Mucosa of gallbladder (tissue), 1 donor: ENCODE measurements around the gene ANKHD1. TPM values are rescaled to one million over a fixed set of nuclear protein-coding genes. Genes with fewer than 3 reads are reported as not detected.

Source experiments
- DNase-seq: peaks from one replicate; pipeline ENCODE4 v3.0.0-alpha.2; 2020; ENCODE audit warnings: low spot score
- total RNA-seq: library from RNA; stranded (reverse); gene quantifications from one replicate; pipeline ENCODE4 v1.2.1, GENCODE V29; 2021
- donor health status: DM: no; HTN: no; CAD: no.

The ANKHD1 gene
- total RNA-seq, 1 donor from 2014 or later, result 116 TPM

- no peak for DNase-seq
Observed at GRCh38 chr5:140371356-140372151, 30.1 kb upstream of the ANKHD1 start.

DNA sequence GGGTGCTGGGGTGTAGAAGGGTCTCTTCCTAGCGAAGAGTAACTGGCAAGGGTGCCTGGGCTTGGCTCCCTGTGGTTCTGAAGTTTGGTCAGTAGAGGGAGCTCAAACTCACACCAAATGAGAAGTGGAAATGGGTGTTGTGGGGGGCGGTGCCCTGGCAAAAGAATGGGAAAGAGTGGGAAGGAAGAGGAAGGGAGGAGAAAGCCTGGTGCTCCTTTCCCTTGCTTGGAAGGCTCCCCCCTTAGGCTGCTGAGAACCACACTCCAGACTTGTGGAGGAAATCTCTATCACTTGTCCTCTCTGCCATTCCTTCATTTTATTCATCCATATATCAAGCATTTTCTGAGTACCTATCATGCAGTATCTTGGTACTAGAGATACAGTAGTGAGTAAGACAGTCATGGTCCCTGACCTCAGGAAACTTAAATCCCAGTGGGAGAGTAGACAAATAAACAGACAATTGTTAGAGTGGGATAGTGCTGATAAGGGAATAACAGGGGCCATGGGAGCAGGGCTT, 28.6 kb upstream of the ANKHD1 start:
- peak; percentile 64 for DNase-seq

- DNase-seq, result no peak
Observed at GRCh38 chr5:140381351-140381750, 20.3 kb upstream of the ANKHD1 start.

GRCh38 chr5:140381972-140382371, 19.7 kb upstream of the ANKHD1 start:
- DNase-seq, result no peak

DNA sequence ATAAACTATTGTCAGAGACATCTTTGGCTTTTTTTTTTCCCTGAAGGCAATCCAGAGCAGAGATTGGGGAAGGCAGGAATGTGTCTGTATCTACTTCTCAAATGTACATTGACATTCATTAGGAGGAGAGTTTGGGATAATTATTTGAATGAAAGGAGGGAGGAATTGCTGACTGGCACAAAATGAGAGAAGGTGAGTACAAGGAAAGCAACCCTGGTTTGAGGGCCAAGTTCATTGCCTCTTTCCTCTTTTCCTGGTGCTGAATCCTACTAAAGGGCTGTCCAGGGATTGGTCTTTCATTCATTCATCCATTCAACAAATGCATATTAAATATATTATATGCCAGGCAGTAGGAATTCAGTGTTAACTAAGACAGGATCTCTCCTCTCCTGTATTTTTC, 18.8 kb upstream of the ANKHD1 start:
- no peak for DNase-seq

DNA sequence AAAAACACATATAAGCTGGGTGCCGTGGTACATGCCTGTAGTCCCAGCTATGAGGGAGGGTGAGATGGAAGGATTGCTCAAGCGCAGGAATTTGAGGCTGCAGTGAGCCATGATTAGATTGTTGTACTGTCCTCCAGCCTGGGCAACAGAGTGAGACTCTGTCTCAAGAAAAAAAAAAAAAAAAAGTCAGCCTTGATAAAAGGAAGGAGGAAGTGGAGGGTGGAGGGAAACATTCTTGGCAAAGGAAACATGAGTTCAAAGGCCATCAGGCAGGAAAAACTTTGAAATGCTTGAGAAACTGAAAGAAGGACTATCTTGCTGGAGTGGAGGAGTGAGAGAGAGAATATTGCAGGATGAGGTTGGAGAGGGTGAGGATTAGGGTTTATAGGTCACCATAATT, 18.3 kb upstream of the ANKHD1 start:
- DNase-seq, result no peak

GRCh38 chr5:140388052-140388451, 13.6 kb upstream of the ANKHD1 start:
- DNase-seq, result no peak

- DNase-seq, result no peak
Observed at GRCh38 chr5:140391312-140391711, 10.3 kb upstream of the ANKHD1 start.

- no peak for DNase-seq
Observed at GRCh38 chr5:140391732-140392131, 9.9 kb upstream of the ANKHD1 start.

- no peak for DNase-seq
Observed at GRCh38 chr5:140393738-140394137, 7.9 kb upstream of the ANKHD1 start.

- no peak for DNase-seq
Observed at GRCh38 chr5:140398379-140398811, 3.2 kb upstream of the ANKHD1 start.

GRCh38 chr5:140399979-140400729, 1.5 kb upstream of the ANKHD1 start:
- DNase-seq, result no peak

DNA sequence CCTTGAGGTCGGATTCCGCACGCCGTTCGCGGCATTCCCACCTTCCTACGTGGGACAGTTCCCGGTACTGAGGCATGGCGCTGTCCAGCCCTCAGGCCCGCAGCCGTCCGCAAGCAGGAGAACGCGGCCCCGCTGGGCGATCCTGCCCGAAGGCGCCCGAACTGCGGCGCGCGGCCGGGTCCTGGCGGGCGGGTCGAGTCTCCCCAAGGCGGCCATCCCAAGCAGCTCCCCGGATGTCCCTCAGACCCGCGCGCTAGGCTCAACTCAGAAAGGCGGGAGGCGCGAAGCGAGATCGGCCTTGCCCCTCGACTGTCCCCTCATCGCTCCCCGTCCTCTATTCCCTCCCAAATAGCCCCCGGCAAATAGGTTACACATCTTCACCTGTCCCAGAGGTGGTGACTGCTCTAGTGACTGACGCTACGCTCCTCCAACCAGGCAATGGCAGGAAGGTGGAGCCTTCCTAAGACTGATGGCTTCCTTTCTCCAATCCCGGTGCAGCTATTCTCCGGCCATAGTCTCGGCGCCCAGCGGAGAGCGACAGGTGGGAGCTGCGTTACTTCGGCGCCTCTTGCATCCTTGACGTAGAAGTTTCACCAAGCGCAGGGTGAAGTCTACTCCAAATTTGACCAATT, 787 bp upstream of the ANKHD1 start:
- DNase-seq, result peak; percentile 94

DNA sequence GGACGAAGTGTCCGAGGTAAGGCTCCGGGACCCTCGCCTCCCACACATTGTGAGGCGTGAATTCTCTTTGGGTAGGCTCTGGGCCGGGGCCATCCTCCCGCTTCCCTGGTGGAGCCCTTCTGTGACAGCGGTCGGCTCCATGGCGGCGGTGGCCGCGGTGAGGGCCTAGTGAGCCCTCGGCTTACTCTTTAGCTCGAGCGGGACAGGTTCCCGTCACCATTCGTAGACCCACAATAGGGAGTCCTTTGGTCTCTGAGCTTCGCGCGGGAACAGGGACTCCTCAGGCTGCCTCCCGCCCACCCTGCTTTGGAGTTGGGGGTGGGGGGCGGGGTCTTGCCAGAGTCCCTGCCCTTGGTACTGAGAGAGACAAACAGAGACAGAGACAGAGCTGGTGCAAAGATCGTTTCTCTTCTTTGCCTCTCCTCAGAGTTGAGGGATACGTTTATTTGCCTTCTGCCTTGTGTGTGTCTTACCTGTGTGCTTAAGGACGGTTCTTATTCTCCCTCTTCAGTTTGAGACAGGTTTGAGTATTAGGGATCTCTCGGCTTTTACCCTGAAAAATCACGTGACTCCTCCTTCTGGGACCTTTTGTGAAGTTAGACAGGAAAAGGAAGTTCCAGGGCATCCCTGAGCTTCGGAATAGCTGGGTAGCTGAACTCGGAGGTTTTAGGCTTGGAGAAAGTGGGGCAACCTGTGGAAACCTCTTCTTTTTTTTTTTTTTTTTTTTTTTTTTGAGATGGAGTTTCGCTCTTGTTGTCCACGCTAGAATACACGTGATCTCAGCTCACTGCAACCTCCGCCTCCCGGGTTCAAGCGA, 833 bp downstream of the ANKHD1 start:
- DNase-seq, result peak; percentile 27

DNA sequence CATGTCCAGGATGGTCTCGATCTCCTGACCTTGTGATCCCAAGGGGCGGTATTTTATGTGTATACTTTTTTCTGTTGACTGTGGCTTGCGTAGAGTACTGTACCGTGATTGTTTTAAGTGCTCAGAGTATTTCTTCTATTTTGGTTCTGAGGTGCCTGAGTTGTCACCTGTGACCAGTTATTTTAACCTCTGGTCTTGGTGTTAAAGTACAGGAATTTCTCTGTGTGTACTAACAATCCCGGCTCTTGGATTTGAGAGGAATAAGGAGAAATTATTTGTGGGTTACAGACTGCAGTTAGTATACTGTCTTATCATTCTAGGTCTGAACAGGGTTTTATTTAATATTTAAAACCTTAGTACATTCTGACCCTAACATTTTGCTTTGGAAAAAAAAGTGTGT, 2.0 kb downstream of the ANKHD1 start:
- DNase-seq, result no peak

GRCh38 chr5:140408750-140409241, 7.2 kb downstream of the ANKHD1 start:
- DNase-seq, result no peak

- no peak for DNase-seq
Observed at GRCh38 chr5:140413230-140413629, 11.6 kb downstream of the ANKHD1 start.

DNA sequence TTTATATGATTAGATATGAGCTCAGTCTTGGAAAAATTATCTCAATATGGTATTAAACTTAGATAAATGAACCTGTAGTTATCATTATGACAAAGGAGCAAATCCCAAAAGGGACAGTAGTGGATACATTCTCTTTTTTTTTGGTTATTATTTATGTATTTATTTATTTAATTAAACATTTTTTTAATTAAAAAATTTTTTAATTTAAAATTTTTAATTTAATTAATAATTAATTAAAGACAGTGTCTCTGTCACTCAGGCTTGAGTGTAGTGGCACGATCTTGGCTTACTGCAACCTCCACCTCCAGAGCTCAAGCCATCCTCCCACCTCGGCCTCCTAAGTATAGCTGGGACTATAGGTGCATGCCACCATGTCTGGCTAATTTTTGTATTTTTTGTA, 15.6 kb downstream of the ANKHD1 start:
- no peak for DNase-seq

DNA sequence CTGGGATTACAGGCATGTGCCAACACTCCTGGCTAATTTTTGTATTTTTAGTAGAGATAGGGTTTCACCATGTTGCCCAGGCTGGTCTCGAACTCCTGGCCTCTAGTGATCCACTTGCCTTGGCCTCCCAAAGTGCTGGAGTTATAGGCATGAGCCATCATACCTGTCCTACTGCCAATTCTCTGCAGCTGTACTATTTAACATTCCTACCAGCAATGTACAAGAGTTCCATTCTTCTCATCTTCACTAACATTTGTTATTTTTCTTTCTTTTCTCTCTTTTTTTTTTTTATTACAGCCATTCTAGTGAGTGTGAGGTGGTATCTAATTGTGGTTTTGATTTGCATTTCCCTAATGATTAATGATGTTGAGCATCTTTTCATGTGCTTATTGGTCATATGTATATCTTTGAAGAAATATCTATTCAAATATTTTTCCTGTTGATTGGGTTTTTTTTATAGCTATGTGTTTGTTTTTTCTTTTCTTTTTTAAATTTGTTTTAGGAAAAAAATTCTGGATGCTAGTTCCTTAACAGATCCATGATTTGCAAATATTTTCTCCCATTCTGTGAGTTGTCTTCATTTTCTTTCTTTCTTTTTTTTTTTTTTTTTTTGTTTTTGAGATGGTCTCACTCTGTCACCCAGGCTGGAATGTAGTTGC, 17.4 kb downstream of the ANKHD1 start:
- no peak for DNase-seq

- DNase-seq, result no peak
Observed at GRCh38 chr5:140420226-140420570, 18.6 kb downstream of the ANKHD1 start.
